ENCODE data around the gene PPP1R7.
"Not testable (repeated sequence)": the region's sequence is repeated elsewhere in the genome, so short reads cannot be mapped to it uniquely, and the experiment has no call there.

PPP1R7 gene

GRCh38 chr2:241190291-241190981, 40.2 kb downstream of the PPP1R7 start:
- no peak for DNase-seq (ENCODE audit: low read depth in 4 of 4, low spot score in 1 of 4)

- DNase-seq (ENCODE audit: low read depth in 4 of 4, low spot score in 1 of 4) = no peak
Observed at GRCh38 chr2:241191081-241191480, 40.8 kb downstream of the PPP1R7 start.

- no peak for DNase-seq (ENCODE audit: low read depth in 4 of 4, low spot score in 1 of 4)
Observed at GRCh38 chr2:241193271-241193670, 43.0 kb downstream of the PPP1R7 start.

GRCh38 chr2:241194811-241195210, 44.5 kb downstream of the PPP1R7 start:
- DNase-seq (ENCODE audit: low read depth in 4 of 4, low spot score in 1 of 4) = no peak

GRCh38 chr2:241195506-241196130, 45.4 kb downstream of the PPP1R7 start:
- no peak for DNase-seq (ENCODE audit: low read depth in 4 of 4, low spot score in 1 of 4)

GRCh38 chr2:241197246-241197645, 47.0 kb downstream of the PPP1R7 start:
- DNase-seq (ENCODE audit: low read depth in 4 of 4, low spot score in 1 of 4) = not testable (repeated sequence)

- DNase-seq (ENCODE audit: low read depth in 4 of 4, low spot score in 1 of 4) = no peak
Observed at GRCh38 chr2:241197947-241198346, 47.7 kb downstream of the PPP1R7 start.

GRCh38 chr2:241198381-241199279, 48.4 kb downstream of the PPP1R7 start:
- DNase-seq (ENCODE audit: low read depth in 4 of 4, low spot score in 1 of 4) = no peak

GRCh38 chr2:241199286-241199685, 49.0 kb downstream of the PPP1R7 start:
- no peak for DNase-seq (ENCODE audit: low read depth in 4 of 4, low spot score in 1 of 4)

GRCh38 chr2:241199897-241200821, 49.9 kb downstream of the PPP1R7 start:
- no peak for DNase-seq (ENCODE audit: low read depth in 4 of 4, low spot score in 1 of 4)

- no peak for DNase-seq (ENCODE audit: low read depth in 4 of 4, low spot score in 1 of 4)
Observed at GRCh38 chr2:241200822-241201395, 50.6 kb downstream of the PPP1R7 start.

GRCh38 chr2:241201445-241202267, 51.4 kb downstream of the PPP1R7 start:
- no peak for DNase-seq (ENCODE audit: low read depth in 4 of 4, low spot score in 1 of 4)

GRCh38 chr2:241202268-241202585, 52.0 kb downstream of the PPP1R7 start:
- DNase-seq (ENCODE audit: low read depth in 4 of 4, low spot score in 1 of 4) = no peak

GRCh38 chr2:241202681-241203080, 52.4 kb downstream of the PPP1R7 start:
- no peak for DNase-seq (ENCODE audit: low read depth in 4 of 4, low spot score in 1 of 4)

GRCh38 chr2:241203218-241204009, 53.1 kb downstream of the PPP1R7 start:
- DNase-seq (ENCODE audit: low read depth in 4 of 4, low spot score in 1 of 4) = no peak

- DNase-seq (ENCODE audit: low read depth in 4 of 4, low spot score in 1 of 4) = no peak
Observed at GRCh38 chr2:241204010-241204384, 53.7 kb downstream of the PPP1R7 start.

GRCh38 chr2:241204490-241204889, 54.2 kb downstream of the PPP1R7 start:
- no peak for DNase-seq (ENCODE audit: low read depth in 4 of 4, low spot score in 1 of 4)

GRCh38 chr2:241205086-241205485, 54.8 kb downstream of the PPP1R7 start:
- no peak for DNase-seq (ENCODE audit: low read depth in 4 of 4, low spot score in 1 of 4)

GRCh38 chr2:241207151-241207550, 56.9 kb downstream of the PPP1R7 start:
- no peak for DNase-seq (ENCODE audit: low read depth in 4 of 4, low spot score in 1 of 4)

Data from stimulated activated CD4-positive, alpha-beta T cell treated with anti-CD3 and anti-CD28 coated beads, Interleukin-1b, Interleukin-23, amount 100 ng/mL, for 24 hours (primary cell).